GM21737 (cell line): Measurements from ENCODE around the gene ADAMTS17.
"Not testable (repeated sequence)": the region's sequence is repeated elsewhere in the genome, so short reads cannot be mapped to it uniquely, and the experiment has no call there.

Source experiments
- ATAC-seq: cut with Tn5 transposase; IDR thresholded peaks from one replicate; pipeline ENCODE4 v1.9.1; 2021; ENCODE audit warnings: mild to moderate bottlenecking, moderate library complexity; ENCODE audit not compliant: unreplicated experiment

Gene ADAMTS17

DNA sequence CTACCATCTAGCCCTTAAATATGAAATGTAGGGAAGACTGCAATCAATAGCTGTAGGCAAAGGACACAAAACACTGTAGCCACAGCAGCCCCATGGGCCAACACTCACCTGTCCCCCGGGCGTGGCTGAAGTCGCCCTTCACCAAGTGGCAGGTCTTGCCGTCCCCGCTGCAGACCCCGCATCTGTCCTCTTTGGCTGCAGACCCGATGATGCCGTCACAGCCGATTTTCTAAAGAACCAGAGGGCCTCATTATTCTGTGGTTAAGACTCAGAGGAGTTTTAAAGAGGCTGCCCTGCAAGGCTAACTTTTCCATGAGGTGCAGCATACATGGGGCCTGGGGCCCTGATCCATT lies 245.6 kb downstream of the ADAMTS17 start:
- no peak for ATAC-seq

DNA sequence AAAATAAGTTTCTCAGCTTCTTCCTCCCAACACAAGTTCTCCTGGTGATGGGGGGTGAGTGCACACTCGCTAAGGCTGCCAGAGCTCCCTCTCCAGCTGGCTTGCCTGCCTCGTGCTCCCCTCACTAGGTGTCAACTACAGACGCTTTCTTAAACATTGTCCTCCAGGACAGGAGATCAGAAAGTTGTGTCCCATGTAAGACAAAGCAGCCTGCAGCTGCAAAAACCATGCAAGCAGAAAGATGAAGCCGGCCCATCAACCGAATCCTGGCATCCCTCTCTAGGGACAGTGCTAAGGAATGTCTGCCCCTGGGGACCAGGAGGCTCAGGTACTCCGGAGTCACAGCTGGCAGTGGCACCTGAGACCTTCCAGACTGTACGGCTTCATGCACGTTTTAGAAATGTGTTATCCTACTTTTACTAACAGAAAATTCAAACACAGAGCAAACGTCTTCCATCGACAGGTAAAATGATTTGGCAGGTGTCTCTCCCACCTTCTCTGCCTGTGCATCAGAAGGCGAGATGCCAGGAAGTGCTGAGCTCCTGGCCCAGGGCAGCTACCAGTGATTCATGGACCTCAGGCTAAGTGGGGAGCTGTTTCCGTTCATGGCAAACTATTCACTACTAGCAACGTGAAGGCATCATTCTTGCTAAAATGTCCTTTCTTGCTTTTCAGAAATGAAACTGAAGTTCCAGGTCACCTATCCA lies 246.1 kb downstream of the ADAMTS17 start:
- ATAC-seq = no peak

DNA sequence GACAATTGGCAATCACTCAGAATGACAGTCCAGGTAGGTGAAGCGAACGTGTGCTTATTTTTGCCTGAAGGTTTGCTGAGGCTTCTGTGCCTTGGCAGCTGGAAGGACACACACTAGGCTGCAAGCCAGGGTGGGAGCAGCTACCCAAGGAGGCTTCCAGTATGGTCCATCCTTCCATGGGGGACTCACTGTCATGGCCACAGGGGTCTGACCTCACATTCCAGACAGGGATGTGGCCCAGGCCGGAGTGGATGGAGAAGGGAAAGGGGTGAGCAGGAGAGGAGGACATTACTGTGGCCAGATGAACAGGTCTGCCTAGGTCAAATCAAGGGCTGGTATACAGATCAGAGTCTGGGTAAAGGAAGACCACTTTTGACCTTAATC lies 247.7 kb downstream of the ADAMTS17 start:
- no peak for ATAC-seq

DNA sequence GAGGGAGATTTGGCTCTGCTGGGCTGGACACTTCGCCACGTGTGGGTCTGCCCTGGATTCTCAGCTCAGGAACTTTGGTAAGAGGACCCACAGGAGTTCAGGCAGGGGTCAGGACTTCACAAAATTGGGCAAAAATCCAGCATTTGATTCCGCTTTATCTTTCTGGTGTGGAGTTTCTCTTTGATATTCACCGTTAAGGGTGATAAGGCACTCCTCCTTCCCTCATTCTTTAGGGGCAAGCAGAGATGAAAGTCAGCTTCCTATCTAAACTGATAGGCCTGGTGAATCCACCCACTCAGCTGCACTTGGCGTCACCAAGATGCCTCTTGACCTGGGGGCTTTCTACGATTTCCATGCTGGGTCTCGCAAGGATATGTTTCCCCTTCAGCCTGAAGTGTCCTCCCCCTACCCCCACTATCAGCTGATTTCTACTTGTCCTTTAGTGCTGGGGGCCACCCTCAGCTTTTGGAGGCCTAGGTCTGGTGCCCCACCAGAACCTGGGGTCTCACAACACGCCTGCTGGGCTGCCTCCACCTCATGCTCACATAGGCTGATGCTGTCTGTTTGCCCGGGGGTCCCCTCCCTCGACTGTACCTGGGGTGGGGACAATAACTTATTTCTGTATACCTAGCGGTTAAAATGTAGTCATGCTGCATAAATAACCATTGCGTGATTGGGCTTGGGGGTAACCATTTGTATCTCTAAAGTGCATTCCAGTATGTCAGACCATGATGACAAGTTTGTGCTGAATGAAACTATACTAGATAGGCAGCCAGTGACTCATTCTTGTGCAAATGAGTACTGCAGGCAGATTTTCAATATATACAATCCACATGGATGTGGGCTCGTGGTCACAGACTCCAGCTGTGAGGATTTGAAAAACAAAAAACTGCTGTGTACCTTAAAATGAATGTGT lies 248.3 kb downstream of the ADAMTS17 start:
- ATAC-seq = no peak

DNA sequence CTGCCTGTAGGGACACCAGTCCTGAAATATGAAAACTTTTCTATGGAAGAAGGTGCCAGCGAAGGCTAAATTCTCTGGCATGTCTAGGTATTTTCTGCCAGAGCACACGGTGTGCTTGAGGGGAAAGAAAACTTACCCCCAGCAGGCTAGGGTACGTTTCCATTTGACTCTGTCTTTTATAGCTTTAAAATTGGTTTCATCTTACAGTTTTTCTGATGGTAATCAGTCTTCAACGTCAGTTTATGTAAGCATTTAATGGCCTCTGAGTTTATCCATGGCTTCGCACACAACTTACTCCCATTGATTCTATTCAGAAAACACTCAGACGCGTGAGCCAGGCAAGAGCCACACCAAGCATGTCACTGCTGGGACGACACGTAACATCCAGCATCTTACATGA lies 249.7 kb downstream of the ADAMTS17 start:
- ATAC-seq = no peak

DNA sequence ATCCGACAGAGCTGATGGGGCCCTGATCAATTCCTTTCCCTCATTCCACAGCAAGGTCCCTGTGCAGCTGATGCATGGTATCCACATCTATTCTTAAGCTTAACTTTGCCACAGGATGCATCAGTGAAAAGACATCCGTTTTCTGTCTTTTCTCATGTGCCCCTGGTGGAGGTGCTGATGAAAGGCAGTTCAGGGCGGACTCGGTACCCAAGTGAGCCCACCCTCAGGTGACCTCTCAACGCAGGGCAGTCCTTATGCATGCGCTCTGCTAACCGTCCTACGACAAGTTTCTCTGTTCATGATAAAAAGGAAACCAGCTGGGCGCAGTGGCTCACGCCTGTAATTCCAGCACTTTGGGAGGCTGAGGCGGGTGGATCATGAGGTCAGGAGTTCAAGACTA lies 251.4 kb downstream of the ADAMTS17 start:
- ATAC-seq = no peak

DNA sequence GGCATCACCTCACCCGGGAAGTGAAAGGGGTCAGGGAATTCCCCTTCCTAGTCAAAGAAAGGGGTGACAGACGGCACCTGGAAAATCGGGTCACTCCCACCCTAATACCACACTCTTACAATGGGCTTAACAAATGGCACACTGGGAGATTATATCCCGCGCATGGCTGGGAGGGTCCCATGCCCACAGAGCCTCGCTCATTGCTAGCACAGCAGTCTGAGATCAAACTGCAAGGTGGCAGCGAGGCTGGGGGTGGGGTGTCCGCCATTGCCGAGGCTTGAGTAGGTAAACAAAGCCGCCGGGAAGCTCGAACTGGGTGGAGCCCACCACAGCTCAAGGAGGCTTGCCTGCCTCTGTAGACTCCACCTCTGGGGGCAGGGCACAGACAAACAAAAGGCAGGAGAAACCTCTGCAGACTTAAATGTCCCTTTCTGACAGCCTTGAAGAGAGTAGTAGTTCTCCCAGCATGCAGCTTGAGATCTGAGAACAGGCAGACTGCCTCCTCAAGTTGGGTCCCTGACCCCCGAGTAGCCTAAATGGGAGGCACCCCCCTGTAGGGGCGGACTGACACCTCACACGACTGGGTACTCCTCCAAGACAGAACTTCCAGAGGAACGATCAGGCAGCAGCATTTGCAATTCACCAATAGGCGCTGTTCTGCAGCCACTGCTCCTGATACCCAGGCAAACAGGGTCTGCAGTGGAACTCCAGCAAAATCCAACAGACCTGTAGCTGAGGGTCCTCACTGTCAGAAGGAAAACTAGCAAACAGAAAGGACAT lies 257.5 kb downstream of the ADAMTS17 start:
- ATAC-seq = not testable (repeated sequence)

DNA sequence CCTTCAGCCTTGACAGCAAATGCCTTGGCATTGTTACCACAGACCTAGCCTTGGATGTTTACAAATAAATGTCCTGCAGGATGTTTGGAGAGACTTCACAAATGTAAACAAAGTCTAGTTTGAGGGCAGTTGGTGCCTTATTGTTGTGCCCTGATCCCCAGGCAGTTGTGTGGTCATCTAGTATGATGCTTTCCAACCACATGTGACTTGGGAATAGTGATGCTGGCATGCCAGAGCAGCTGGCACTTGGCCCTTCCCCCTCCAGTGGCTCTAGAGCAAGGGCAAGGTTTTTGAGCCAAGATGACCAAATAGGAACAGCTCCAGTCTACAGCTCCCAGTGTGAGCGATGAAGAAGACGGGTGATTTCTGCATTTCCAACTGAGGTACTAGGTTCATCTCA lies 258.2 kb downstream of the ADAMTS17 start:
- ATAC-seq = no peak

DNA sequence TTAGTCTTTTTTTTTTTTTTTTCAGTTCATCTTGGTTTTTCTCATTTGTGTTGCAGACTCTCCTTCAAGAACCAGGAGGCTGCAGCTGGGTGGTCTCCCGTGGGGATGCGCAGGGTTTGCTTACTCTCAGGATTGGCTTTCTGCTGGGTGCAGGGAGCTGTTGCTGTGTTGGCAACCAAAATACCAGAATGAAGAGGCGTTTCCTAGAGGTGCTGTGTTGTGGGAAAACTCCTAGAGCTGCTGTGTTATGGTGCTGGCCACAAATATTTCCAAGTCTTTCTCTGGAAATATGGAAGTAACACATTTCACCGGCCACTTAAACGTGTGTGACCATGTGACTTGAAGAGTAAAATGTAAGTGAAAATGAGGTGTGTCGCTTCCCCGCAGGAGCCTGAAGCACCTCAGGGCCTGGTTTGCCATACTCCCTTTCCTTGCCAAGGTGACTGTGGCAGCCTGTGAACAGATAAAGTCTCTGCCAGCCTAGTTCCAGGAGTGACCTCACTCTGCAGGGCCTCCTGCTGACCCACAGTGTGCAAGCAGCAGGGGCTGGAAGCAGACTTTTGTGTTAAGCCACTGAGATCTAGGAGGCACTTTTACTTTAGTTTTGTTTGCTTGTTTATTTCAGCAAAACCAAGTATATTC lies 258.9 kb downstream of the ADAMTS17 start:
- ATAC-seq = no peak

DNA sequence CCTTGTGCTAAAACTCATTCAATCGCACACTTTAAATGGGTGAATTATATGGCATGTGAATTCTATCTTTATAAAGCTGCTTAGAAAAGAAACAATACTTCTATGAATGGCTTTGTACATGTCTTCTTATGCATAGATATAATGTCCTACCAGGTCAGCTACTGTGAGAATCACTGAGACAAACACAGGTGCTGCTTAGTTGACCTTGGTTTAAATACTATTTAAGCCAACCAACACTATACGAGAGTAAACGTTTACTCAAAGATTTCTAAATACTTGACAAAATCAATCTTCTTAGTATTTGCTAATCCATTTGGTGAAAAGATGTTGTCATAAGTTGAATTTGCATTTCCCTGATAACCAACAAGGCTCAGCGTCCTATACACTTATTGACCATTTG lies 260.3 kb downstream of the ADAMTS17 start:
- no peak for ATAC-seq

DNA sequence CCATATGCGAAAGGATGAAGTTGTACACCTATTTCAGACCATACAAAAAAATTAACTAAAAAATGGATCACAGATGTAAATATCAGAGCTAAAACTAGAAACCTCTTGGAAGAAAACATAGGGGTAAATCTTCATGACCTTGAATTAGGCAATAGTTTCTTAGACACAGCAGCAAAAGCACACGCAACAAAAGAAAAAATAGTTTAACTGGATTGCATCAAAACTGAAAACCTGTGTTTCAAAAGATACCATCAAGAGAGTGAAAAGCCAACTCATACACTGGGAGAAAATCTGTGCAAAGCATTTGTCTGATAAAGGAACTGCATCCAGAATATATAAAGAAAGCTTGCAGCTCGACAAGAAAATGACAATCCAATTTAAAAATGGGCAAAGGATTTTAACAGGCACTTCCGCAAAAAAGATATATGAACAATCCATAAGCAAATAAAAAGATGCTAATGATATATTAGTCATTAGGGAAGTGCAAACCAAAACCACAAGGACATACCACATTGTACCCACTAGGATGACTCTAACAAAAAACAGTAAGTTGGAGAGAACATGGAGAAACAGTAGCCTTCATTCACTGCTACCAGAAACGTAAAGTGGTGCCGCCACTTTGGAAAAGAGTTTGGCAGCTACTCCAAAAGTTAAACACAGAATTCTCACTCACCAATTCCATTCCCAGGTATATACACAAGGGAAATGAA lies 263.1 kb downstream of the ADAMTS17 start:
- no peak for ATAC-seq

DNA sequence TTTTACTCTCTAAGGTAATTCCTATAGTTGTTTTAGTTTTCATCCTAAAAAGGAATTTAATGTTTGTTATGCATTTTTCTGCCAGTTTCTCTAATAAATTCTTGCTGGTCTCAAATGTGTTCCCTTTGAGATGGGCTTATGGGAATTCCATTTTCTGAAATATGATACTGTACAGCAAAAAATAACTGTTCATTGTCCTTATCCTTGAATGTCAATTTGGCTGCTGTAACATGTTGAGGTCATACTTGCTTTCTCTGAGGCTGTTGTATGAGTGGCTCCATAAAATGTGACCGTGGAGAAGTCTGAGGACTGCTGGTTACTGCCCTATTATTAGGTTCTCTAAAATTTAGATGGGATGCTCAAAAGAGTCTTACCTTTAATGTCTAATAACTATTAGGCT lies 266.5 kb downstream of the ADAMTS17 start:
- no peak for ATAC-seq

DNA sequence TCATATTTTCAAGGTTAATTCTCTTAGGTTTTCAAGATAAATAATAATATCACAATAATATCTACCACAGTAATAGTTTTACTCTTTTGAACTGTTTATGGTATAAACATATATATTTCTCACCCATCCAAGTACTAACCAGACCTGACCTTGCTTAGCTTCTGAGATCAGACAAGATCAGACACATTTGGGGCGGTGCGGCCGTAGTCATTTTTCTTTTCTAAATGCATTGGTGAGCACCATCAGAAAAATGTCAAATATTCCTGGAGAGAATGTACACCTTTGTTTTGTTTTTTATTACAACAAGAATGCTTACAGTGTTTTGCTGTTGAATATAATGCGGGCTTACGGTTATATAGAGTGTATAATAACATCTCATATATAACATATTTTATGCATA lies 267.8 kb downstream of the ADAMTS17 start:
- ATAC-seq = no peak

DNA sequence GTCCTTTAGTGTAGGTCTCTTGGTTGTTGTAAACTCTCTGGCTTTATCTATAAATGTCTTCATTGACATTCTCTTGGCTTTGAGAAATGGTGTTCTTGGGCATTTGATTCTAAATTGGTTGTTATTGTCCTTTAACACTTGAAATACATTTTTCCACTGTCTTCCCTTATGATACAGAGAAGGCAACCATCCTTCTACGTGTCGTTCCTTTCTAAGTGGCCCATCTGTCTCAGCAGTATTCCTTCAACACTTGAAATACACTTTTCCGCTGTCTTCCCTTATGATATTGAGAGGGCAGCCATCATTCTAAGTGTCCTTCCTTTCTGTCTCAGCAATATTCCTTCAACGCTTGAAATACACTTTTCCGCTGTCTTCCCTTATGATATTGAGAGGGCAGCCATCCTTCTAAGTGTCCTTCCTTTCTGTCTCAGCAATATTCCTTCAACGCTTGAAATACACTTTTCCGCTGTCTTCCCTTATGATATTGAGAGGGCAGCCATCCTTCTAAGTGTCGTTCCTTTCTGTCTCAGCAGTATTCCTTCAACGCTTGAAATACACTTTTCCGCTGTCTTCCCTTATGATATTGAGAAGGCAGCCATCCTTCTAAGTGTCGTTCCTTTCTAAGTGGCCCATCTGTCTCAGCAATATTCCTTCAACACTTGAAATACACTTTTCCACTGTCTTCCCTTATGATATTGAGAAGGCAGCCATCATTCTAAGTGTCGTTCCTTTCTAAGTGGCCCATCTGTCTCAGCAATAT lies 275.1 kb downstream of the ADAMTS17 start:
- ATAC-seq = not testable (repeated sequence)

DNA sequence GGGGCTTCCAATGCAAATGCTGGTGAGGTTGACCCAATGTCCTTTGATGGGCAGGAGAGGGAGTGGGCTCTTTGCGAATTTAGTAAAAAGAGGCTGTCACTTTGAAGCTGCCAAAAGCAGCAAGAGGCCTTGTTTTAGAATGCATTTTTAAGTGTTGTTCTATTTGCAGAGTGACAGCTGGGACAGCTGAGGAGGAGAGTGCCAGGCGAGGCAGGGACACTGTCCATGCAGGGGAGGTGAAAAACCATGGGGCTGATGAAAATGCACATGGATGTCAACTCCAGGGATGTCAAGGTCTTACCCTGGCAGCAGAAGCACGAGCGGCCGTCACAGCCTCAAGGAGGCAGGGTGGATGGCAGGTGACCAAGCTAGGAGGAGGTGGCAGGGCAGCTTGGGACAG lies 279.8 kb downstream of the ADAMTS17 start:
- ATAC-seq = no peak

DNA sequence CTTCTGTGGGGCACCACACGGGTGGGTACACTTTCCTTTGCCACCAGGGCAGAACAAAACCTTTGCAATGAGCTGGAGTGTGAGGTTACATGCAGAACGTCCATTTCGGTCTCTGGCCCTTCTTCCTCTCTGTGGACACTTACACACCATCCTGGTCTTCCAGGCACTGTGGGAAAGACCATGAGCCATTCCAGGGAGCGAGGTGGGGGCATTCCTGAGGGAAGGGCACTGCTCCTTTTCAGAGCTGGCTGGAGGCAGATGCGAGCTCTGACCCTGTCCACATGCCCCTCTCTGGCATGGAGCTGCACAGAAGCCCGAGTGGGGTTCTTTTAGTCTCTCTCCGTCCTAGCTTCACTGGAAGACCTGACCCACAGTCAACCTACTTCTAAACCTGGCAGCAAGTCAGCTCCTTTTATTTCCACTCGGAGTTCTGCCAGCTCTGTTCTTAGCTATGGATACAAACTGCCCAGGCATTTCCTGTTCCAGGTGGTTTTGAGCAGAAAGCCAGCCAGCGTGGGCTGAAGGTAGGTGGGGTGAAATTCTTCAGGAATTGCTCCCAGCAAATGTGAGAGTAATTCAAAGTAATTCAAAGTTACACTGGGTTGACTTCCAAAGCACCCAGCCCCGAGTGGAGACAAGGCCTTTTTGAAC lies 281.4 kb downstream of the ADAMTS17 start:
- ATAC-seq = no peak

DNA sequence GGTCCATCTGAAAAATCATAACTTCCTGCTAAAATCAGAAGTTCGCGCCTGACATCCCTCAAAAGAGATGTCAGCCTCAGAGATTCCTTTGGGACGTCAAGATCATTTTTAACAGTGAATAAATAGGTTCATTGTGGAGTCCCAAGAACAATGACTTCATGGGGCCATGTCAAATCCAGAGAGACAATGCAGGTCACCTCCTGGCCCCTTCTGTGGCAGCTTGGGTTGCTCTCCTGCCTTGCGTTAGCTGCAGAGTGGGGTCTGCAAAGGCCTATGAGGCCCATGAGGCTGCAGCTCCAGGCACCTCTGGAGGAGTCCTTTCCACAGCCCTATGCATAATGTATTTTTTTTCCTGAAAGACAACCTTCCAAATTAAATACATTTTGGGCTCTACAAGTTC lies 282.3 kb downstream of the ADAMTS17 start:
- no peak for ATAC-seq

DNA sequence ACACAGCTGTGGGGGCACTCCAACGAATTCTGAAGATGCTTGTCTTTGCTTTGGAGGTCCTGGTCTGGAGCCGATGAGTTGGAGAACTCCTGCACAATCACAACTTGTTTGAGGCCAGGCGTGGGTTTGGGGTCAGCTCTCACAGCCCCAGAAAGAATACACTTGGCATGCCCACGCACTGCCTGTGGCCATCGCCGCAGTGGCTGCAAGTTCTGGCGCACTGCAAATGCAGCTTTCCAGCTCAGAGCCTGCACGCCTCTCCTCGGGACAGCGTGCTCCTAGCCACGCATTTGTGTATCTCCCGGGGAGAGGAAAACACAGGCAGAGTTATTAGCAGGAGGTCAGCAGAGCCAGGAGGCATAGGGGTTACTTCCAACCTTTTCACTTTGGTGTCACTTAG lies 282.7 kb downstream of the ADAMTS17 start:
- ATAC-seq = no peak

DNA sequence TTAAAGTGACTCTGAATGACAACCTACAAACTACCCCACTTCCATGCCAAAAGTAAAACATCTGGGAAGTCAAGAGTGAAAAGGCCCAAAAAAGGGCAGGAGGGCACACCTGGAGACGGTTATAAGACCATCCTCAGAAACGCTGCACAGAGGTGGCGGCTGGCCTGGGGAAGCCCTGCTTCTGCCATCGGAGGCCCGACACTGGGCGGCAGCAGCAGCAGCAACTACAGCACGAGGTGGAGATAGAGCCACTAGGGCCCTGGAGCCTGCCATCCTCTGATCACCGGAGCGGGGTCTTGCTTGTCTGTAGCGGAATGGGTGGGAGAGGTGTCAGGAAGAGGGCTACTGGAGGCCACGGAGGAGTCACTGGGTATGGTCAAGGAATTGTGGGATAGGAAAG lies 283.3 kb downstream of the ADAMTS17 start:
- no peak for ATAC-seq
